CD4-positive, alpha-beta T cell treated with Interleukin-15 for 4 hours (primary cell): ENCODE data around the gene ADAMTSL1.

ENCODE experiments used
- DNase-seq: peaks from one replicate; pipeline ENCODE4 v3.0.0-alpha.2; 2020; ENCODE audit warnings: low spot score

ADAMTSL1 gene

DNA sequence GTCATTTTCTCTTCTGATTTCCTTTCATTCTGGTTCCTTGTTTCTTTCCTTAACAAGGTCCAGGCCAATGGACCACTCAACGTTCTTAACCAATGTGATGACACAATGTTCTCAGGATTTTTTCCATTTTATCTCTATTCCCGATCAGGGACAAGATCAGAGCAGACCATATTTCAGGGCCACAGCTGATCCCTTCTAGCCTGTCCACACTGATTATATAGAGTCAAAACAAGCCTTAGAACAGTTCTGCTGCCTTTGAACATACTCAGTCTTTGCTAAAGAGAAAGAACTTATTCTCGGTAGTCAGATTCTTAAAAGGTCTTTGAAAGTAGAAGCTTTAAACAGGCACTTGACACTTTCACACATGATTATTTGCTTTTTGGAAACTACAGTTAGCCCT is 188.4 kb downstream of the ADAMTSL1 start:
- no peak for DNase-seq

- DNase-seq = no peak
Measured at GRCh38 chr9:18665947-18666346, 192.0 kb downstream of the ADAMTSL1 start.

- DNase-seq = no peak
Measured at GRCh38 chr9:18666348-18666747, 192.4 kb downstream of the ADAMTSL1 start.

GRCh38 chr9:18666986-18667772 is 193.2 kb downstream of the ADAMTSL1 start:
- no peak for DNase-seq

DNA sequence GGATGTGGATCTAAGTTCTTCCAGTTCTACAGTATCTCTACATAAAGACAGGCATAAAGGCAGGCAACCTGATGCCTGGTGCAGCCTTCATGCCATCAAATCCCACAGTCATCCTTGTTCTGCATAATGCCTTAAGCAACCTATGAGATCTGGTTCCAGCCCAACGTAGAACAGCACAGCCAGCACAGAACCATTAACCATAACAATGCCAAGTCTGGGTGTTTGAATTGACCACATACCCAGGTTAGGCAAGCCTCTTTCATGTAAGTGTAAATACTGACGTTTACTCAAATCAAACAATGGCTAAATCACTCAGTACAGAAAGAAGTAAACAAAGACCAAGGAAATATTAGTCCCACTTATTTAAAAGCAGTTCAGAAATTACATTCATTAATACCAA is 195.0 kb downstream of the ADAMTSL1 start:
- DNase-seq = no peak

- no peak for DNase-seq
Measured at GRCh38 chr9:18672706-18673105, 198.8 kb downstream of the ADAMTSL1 start.

GRCh38 chr9:18673179-18673578 is 199.2 kb downstream of the ADAMTSL1 start:
- no peak for DNase-seq

GRCh38 chr9:18675332-18675731 is 201.4 kb downstream of the ADAMTSL1 start:
- DNase-seq = no peak

- no peak for DNase-seq
Measured at GRCh38 chr9:18675973-18676372, 202.0 kb downstream of the ADAMTSL1 start.

DNA sequence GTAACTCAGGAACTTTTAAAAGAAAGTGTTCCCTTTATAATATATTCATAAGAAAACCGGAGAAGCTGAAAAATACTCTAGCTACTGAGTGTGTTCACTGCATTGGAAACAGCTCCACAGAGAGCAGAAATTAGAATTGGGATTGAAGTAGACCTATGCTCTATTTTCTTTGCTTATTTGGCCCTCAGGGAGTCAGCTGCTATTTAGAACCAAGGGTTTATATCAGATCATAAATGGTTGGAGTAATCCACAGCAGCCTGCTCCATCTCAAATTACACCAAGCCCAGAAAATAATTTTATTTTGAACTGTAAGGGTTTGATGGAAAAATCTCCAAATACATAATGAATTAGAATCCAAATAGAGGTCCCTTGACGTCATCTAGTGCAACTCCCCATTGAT is 202.6 kb downstream of the ADAMTSL1 start:
- no peak for DNase-seq

- no peak for DNase-seq
Measured at GRCh38 chr9:18678821-18679590, 205.1 kb downstream of the ADAMTSL1 start.

DNA sequence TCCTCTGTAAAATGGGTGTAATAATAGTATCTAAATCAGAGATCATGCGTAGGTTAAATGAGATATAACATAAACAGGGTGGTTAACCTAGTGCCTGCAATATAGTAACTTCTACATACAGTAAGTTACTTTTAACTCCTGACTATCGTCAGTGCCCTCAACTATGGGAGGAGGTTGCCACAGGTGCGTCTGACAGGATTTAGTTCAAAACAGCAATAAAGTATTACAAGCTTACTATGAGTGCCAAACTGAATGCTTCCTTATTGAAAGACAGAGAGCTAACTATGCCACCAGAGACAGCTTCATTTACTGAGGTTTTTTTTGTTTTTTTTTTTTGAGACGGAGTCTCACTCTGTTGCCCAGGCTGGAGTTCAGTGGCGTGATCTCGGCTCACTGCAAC is 209.0 kb downstream of the ADAMTSL1 start:
- no peak for DNase-seq

GRCh38 chr9:18683312-18683711 is 209.4 kb downstream of the ADAMTSL1 start:
- DNase-seq = no peak

DNA sequence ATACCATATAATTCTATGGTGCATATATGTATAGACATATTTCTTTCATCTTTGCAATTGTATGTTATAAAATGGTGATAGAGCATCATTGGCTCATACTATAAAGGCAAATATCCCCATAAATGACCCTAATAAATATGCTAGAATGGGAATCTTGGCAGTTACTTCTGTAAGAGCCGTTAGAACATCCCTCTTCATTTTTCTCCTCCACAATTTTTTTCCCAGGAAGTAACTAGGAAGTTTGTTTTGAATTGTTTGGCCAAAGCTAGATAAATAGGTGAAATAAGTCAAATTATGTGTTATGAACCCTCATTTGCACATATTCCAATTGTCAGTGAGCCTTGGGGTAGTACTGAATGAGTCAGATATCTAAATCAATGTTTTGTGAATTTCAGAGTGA is 209.9 kb downstream of the ADAMTSL1 start:
- DNase-seq = no peak

DNA sequence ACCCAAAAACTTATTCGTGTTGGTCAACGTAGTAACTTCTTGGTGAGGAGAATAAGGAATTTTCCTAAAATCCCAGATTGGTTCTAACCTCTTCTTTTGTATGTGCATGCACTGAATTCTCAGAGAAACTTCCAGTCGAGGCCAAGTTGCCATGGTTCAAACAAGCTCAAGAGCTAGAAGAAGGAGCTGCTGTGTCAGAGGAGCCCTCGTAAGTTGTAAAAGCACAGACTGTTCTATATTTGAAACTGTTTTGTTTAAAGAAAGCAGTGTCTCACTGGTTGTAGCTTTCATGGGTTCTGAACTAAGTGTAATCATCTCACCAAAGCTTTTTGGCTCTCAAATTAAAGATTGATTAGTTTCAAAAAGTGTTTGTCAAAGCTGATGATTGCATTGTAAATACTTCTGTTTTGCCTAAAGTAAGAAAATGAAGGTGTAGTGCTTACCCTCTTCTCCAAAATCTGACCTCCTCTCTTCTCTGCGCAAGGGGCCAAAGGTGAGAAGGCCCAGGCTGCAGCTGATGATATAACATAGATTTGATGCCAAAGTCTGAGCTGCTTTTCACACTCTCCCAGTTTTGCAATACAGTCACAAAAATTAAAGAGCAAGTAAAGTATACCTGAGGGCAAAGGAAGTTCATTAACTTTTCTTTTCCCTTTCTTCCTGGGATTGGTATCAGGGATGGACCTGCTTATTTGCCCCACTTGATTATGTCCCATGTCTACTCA is 210.8 kb downstream of the ADAMTSL1 start:
- no peak for DNase-seq

DNA sequence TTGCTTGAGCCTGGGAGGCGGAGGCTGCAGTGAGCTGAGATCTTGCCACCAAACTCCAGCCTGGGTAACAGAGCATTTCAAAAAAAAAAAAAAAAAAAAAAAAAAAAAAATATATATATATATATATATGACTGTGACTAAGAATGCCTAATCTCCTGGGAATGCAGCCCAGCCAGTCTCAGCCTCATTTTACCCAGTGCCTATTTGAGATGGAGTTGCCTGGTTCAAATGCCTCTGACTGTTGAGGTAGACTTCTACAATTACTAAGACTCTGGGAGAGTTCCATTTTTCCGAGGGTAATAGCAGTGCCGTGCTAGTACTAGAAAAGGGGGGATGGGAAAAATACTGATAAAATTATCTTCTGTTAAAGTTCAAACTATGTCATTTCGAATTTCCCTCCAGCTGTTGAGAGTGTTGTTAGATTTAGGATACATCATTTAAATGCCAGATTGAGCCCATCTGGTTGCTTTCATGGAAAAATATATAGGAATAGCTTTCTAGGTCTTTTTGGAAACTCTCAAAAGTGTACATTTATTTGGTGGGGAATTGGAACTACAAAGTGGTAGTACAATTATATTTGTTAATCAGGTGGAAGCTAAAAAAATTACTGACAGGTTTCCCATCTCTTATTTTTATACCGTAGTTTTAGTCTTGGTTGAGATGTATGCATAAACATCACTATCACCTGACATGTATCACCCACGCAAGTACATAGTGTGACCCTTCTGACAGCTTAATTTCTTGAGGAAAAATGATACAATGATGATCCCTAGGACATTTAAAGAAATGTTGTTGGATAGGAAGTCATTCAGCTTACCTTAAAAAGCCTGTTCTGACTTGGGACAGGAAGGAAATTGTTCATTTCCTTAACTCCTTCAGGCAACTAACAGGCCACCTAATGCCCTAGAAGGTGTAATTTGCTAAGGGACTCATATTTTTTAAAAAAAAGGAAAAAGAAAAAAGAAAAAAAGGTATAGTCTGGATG is 214.9 kb downstream of the ADAMTSL1 start:
- no peak for DNase-seq

DNA sequence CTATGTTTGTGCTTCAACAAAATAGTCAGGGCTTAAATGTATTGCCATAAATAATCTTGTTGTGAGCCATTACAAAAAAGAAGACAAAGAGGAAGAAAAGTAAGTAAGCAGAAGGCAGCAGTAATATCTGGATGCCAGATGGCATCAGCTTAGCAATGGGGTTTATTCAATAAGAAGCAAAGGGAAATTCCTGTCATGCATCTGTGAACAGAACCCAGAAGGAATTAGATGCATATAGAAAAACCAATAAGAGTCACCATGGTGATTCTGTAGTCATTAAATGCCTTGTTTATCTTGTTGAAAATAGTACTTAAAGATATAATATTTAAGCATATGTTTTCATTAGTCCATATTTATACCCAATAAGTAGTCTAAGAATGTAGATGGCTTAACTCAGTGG is 216.0 kb downstream of the ADAMTSL1 start:
- DNase-seq = no peak

GRCh38 chr9:18692268-18692667 is 218.3 kb downstream of the ADAMTSL1 start:
- DNase-seq = no peak

DNA sequence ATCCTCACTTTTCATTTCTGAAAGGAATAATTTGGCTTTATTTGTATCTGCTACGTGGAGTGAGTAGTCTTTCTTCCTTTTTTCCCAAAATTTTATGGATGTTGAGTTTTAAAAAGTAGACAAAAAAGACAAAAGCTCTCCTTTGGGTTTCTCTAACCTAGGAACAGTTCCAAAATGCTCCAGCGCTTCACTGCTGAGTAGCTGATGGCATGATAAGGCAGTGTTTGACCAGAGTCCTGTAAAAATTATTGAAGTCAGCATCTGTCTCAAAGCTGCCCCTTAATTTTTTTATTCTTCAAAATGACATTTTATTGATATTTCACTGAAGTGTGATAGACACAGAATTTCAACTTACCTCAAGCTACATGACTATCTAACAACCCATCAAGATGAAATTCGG is 219.0 kb downstream of the ADAMTSL1 start:
- DNase-seq = no peak

GRCh38 chr9:18694959-18695668 is 221.2 kb downstream of the ADAMTSL1 start:
- DNase-seq = no peak

DNA sequence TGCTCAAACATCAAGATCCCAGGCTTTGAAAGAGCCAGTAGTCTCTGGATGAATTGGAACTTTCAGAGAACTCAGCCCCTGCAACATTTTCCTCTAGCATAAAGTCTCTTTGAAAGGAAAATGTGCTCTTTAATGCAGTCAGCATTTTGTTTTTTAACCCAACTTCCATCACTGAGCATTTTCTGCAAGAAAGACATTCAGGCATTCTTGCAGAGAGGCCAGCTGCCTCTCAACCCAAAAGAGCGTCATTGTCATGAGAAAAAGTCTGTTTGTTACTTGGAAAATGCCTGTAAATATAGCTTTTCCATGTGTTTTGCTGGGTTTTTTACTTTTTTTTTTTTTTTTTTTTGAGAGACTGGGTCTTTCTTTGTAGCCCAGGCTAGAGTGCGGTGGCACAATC is 225.0 kb downstream of the ADAMTSL1 start:
- no peak for DNase-seq
